Measurements from ENCODE around the gene DLST. TPM values are rescaled to one million over a fixed set of nuclear protein-coding genes. Genes with fewer than 3 reads are reported as not detected.
"Not testable (repeated sequence)": the region's sequence is repeated elsewhere in the genome, so short reads cannot be mapped to it uniquely, and the experiment has no call there.

Gene DLST
- total RNA-seq, 1 donor = 92.4 TPM

DNA sequence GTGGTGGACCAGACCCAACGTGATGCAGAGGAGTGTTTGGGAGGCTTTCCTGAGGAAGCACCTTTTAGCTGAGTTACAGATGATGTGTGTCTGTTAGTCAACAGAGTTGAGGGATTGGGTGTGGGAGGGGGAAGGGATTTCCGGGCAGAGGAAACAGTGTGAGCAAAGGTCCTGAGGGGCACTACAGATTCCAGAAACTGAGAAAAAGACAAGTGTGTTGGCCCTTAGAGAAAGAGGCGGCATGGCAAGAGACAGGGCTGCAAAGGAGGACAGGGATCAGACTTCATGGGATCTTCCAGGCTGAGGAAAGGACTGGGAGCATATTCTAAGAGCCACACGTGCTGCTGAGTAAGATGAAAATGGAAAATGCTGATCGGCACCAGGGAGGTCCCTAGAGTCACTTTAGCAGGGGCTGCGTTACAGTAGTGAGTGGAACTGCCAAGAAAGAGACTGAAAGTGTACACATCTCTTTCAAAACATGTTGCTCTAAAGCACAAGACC is 50.7 kb downstream of the DLST start:
- peaks cover 7% of the 10 kb centered on the region for H3K4me1 ChIP-seq (ENCODE audit: insufficient read depth, low read length)
- H3K9me3 ChIP-seq (ENCODE audit: low read depth, low read length) = no peaks in the 10 kb centered on the region
- H3K4me3 ChIP-seq (ENCODE audit: low read length) = no peak overlapping the region
- no peaks in the 10 kb centered on the region for H3K27me3 ChIP-seq (ENCODE audit: insufficient read depth, low read length)

DNA sequence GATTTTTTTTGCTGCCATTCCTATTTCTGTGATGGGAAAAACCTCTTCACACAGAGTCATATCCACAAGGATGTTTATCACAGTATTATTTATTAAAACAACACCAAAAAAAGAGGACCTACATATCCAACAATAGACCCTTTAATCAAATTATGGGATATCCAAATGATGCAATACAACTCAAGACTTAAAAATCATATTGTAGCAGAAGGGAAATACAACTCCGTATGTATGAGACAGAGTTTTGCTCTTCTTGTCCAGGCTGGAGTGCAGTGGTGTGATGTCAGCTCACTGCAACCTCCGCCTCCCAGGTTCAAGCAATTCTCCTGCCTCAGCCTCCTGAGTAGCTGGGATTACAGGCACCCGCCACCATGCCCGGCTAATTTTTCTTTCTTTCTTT is 51.2 kb downstream of the DLST start:
- H3K27me3 ChIP-seq (ENCODE audit: insufficient read depth, low read length); H3K4me3 ChIP-seq (ENCODE audit: low read length); H3K9me3 ChIP-seq (ENCODE audit: low read depth, low read length); H3K4me1 ChIP-seq (ENCODE audit: insufficient read depth, low read length): not testable (repeated sequence)

- Histone ChIP-seq H3K4me1 (ENCODE audit: insufficient read depth, low read length) (peaks cover 16% of the 10 kb centered on the region), H3K9me3 (ENCODE audit: low read depth, low read length) (no peaks in the 10 kb centered on the region), H3K27me3 (ENCODE audit: insufficient read depth, low read length) (no peaks in the 10 kb centered on the region), H3K4me3 (ENCODE audit: low read length) (no peak overlapping the region)
Observed at GRCh38 chr14:74934041-74934440, 52.3 kb downstream of the DLST start.

- no peaks in the 10 kb centered on the region for H3K9me3 ChIP-seq (ENCODE audit: low read depth, low read length)
- H3K4me3 ChIP-seq (ENCODE audit: low read length) = no peak overlapping the region
- H3K27me3 ChIP-seq (ENCODE audit: insufficient read depth, low read length) = no peaks in the 10 kb centered on the region
- H3K4me1 ChIP-seq (ENCODE audit: insufficient read depth, low read length) = peaks cover 23% of the 10 kb centered on the region
Observed at GRCh38 chr14:74934476-74935359, 53.0 kb downstream of the DLST start.

- no peaks in the 10 kb centered on the region for H3K9me3 ChIP-seq (ENCODE audit: low read depth, low read length)
- no peak overlapping the region for H3K4me3 ChIP-seq (ENCODE audit: low read length)
- no peaks in the 10 kb centered on the region for H3K27me3 ChIP-seq (ENCODE audit: insufficient read depth, low read length)
- H3K4me1 ChIP-seq (ENCODE audit: insufficient read depth, low read length) = peaks cover 29% of the 10 kb centered on the region
Observed at GRCh38 chr14:74935360-74935680, 53.6 kb downstream of the DLST start.

DNA sequence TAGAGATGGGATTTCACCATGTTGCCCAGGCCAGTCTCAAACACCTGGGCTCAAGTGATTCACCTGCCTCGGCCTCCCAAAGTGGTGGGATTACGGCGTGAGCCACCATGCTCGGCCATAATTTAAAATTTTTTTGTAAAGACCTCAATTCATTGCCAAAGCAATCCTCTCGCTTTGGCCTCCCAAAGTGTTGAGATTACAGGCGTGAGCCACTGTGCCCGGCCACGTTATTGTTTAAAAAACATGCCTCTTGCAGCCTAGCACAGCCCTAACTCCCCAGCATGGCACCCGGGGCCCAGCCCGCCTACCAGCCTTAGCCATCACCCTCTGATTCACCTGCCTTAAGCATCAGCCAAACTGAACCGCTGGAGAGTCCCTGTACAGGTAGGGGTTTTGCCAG is 54.4 kb downstream of the DLST start:
- Histone ChIP-seq H3K27me3 (ENCODE audit: insufficient read depth, low read length) (no peaks in the 10 kb centered on the region), H3K4me3 (ENCODE audit: low read length) (no peak overlapping the region), H3K9me3 (ENCODE audit: low read depth, low read length) (no peaks in the 10 kb centered on the region), H3K4me1 (ENCODE audit: insufficient read depth, low read length) (peaks cover 37% of the 10 kb centered on the region)

- no peak overlapping the region for H3K4me3 ChIP-seq (ENCODE audit: low read length)
- no peaks in the 10 kb centered on the region for H3K9me3 ChIP-seq (ENCODE audit: low read depth, low read length)
- H3K27me3 ChIP-seq (ENCODE audit: insufficient read depth, low read length) = no peaks in the 10 kb centered on the region
- H3K4me1 ChIP-seq (ENCODE audit: insufficient read depth, low read length) = peaks cover 43% of the 10 kb centered on the region
Observed at GRCh38 chr14:74936731-74937130, 55.0 kb downstream of the DLST start.

GRCh38 chr14:74937171-74937570 is 55.5 kb downstream of the DLST start:
- Histone ChIP-seq H3K4me1 (ENCODE audit: insufficient read depth, low read length) (peaks cover 46% of the 10 kb centered on the region), H3K27me3 (ENCODE audit: insufficient read depth, low read length) (no peaks in the 10 kb centered on the region), H3K4me3 (ENCODE audit: low read length) (no peak overlapping the region), H3K9me3 (ENCODE audit: low read depth, low read length) (no peaks in the 10 kb centered on the region)

DNA sequence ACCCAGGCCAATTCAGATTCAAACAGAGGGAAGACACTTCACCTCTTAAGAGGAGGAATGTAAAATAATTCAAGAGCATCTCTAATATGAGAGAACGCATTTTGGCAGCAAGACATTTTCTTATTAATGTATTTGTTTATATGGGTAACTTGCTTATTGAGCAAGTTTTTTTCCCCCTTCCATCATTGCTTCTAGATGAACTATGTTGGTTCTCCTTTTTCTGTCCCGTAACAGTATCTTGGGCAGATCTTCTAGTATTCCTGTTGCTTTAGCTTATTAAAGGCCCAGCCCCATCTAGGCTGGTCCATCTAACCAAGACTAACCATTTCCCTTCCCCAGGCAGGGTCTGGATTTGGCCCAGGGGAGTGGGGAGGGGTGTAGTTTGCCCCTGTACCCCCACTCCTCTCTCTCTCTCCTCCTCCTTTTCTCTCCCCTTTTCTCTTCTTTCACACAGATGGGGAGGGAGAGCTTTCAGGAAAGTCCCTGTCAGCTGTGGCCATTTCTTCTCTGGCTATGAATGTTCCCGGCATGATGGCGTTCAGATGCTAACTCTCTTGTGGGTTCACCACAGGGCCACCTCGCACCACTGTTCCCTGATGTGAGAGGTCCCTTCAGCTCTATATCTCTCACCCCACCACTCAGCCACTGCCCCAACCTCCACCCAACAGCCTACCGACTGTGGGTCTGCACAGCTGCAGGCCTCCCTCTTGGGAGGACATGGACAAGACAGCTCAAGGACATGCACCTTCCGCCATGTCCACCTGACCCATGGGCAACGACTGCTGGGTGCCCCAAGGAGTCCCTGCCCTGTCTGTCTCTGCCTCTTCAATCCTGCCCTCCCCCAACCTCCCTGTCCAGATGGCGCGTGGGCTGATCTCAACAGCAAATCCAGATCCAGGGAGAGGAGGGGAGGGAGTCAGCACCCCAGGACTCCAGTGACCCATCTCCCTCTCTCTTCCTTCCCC is 57.1 kb downstream of the DLST start:
- peaks cover 52% of the 10 kb centered on the region for H3K4me1 ChIP-seq (ENCODE audit: insufficient read depth, low read length)
- H3K4me3 ChIP-seq (ENCODE audit: low read length) = no peak overlapping the region
- no peaks in the 10 kb centered on the region for H3K9me3 ChIP-seq (ENCODE audit: low read depth, low read length)
- no peaks in the 10 kb centered on the region for H3K27me3 ChIP-seq (ENCODE audit: insufficient read depth, low read length)

DNA sequence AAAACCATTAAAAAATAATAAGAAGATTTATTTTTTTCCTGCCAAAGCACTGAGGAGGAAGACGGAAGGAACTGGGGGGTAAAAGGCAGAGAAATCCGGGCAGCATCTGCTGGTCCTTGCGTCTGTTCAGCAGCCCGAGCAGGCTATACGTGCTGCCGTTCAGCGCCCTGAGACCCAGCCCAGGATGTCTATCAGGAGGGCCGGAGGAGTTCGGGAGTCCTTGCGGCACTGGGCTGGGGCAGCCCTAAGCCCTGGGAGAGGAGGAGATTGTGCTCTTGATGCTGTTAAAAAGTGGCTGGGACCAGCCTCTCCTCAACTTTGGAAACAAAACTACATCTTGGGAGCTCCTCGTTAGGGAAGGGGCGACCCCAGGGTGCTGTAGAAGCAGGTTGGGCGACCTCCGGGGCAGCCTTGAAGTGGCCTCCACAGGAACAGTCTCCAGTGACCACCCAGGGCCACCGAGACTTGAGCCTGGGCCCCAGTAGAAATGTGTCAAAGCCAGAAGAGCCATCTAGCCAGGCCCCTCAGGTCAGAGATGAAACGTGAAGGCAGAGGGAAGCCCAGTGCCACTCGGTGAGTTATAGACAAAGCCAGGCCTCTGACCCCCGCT is 59.3 kb downstream of the DLST start:
- Histone ChIP-seq H3K27me3 (ENCODE audit: insufficient read depth, low read length) (no peaks in the 10 kb centered on the region), H3K4me1 (ENCODE audit: insufficient read depth, low read length) (peaks cover 53% of the 10 kb centered on the region), H3K4me3 (ENCODE audit: low read length) (no peak overlapping the region), H3K9me3 (ENCODE audit: low read depth, low read length) (no peaks in the 10 kb centered on the region)

GRCh38 chr14:74941676-74942097 is 60.0 kb downstream of the DLST start:
- Histone ChIP-seq H3K27me3 (ENCODE audit: insufficient read depth, low read length) (no peaks in the 10 kb centered on the region), H3K4me3 (ENCODE audit: low read length) (no peak overlapping the region), H3K4me1 (ENCODE audit: insufficient read depth, low read length) (peaks cover 59% of the 10 kb centered on the region), H3K9me3 (ENCODE audit: low read depth, low read length) (no peaks in the 10 kb centered on the region)

- Histone ChIP-seq H3K4me1 (ENCODE audit: insufficient read depth, low read length) (peaks cover 59% of the 10 kb centered on the region), H3K9me3 (ENCODE audit: low read depth, low read length) (no peaks in the 10 kb centered on the region), H3K4me3 (ENCODE audit: low read length) (no peak overlapping the region), H3K27me3 (ENCODE audit: insufficient read depth, low read length) (no peaks in the 10 kb centered on the region)
Observed at GRCh38 chr14:74942181-74942580, 60.5 kb downstream of the DLST start.

GRCh38 chr14:74942608-74943007 is 60.9 kb downstream of the DLST start:
- no peaks in the 10 kb centered on the region for H3K27me3 ChIP-seq (ENCODE audit: insufficient read depth, low read length)
- peaks cover 59% of the 10 kb centered on the region for H3K4me1 ChIP-seq (ENCODE audit: insufficient read depth, low read length)
- H3K9me3 ChIP-seq (ENCODE audit: low read depth, low read length) = no peaks in the 10 kb centered on the region
- no peak overlapping the region for H3K4me3 ChIP-seq (ENCODE audit: low read length)

DNA sequence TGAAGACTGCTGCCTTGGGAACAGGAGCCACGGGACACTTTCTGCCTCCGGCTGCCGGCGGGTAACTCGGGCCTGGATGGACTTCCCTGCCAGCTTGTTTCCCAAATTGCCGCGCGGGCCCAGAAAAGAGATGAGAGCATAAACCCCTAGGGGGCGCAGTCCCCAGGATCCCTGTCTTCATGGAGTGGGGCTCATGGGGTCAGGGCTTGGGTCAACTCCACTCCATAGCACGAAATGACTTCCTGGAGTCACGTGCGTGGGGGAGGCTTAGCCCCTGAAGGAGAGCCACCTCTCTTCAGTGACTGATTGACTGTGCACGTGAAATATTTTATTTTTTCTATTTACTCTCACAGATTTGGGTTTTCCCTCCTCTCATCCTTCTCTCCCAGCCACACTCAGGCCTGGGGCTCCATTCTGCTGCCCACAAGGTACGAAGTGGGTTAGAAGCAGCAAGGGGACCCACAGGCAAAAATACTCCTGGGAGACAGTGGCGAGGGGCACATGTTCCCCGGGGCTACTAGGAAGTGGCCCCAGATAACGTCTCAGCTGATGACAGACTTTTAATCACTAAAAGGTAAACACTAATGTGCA is 63.6 kb downstream of the DLST start:
- Histone ChIP-seq H3K4me1 (ENCODE audit: insufficient read depth, low read length) (peaks cover 37% of the 10 kb centered on the region), H3K9me3 (ENCODE audit: low read depth, low read length) (no peaks in the 10 kb centered on the region), H3K4me3 (ENCODE audit: low read length) (no peak overlapping the region), H3K27me3 (ENCODE audit: insufficient read depth, low read length) (no peaks in the 10 kb centered on the region)

Data from mononuclear cell (primary cell).